Omental fat pad (tissue), 4 donors: ENCODE measurements around the gene EFS. TPM values are rescaled to one million over a fixed set of nuclear protein-coding genes. Genes with fewer than 3 reads are reported as not detected.

Experiments used
- ATAC-seq: fragments of 150-250 bp; one replicate; pipeline ENCODE4 v1.9.1; 2016; ENCODE audit warnings: mild to moderate bottlenecking, moderate library complexity; ENCODE audit not compliant: low FRiP score
- DNase-seq: peaks from one replicate; pipeline ENCODE4 v3.0.0-alpha.2; 2019; ENCODE audit warnings: low spot score
- total RNA-seq, 4 donors: library from RNA; depleted of rRNA; stranded (reverse); fragments of >200 nt; gene quantifications; one replicate each; pipeline ENCODE4 v1.1.0, GENCODE V29; 2016
- TF ChIP-seq, protein P1 (sequence below), 3 donors: fragments of 450-650 bp; IDR thresholded peaks; one replicate each; pipeline ENCODE4 v1.5.1; 2016 to 2017; ENCODE audit warnings: antibody characterized with exemption in 3 of 3, mild to moderate bottlenecking in 3 of 3, moderate library complexity in 2 of 3

The EFS gene
- total RNA-seq, 4 donors from 2014 or later = 3.0 to 15.8 (median 7.1) TPM

DNA sequence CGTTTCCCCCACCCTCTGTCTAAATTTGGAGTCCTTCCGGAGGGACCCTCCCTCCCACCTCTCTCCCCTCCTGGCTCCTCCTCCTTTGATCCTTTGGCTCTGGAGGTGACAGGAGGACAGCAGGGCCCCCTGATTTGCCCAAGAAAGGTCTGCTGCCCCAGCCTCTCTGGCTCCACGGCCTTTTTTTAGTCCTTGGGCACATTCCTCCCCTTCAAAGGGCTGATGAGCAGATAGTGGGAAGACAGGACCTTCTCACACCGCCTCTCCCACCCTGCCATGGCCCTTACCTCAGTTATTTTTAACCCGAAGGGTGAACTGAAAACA lies 43.3 kb upstream of the EFS start:
- TF ChIP-seq, protein P1, sequence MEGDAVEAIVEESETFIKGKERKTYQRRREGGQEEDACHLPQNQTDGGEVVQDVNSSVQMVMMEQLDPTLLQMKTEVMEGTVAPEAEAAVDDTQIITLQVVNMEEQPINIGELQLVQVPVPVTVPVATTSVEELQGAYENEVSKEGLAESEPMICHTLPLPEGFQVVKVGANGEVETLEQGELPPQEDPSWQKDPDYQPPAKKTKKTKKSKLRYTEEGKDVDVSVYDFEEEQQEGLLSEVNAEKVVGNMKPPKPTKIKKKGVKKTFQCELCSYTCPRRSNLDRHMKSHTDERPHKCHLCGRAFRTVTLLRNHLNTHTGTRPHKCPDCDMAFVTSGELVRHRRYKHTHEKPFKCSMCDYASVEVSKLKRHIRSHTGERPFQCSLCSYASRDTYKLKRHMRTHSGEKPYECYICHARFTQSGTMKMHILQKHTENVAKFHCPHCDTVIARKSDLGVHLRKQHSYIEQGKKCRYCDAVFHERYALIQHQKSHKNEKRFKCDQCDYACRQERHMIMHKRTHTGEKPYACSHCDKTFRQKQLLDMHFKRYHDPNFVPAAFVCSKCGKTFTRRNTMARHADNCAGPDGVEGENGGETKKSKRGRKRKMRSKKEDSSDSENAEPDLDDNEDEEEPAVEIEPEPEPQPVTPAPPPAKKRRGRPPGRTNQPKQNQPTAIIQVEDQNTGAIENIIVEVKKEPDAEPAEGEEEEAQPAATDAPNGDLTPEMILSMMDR (IDR thresholded peaks at IDR 0.05) = no peak
- no peak for ATAC-seq

DNA sequence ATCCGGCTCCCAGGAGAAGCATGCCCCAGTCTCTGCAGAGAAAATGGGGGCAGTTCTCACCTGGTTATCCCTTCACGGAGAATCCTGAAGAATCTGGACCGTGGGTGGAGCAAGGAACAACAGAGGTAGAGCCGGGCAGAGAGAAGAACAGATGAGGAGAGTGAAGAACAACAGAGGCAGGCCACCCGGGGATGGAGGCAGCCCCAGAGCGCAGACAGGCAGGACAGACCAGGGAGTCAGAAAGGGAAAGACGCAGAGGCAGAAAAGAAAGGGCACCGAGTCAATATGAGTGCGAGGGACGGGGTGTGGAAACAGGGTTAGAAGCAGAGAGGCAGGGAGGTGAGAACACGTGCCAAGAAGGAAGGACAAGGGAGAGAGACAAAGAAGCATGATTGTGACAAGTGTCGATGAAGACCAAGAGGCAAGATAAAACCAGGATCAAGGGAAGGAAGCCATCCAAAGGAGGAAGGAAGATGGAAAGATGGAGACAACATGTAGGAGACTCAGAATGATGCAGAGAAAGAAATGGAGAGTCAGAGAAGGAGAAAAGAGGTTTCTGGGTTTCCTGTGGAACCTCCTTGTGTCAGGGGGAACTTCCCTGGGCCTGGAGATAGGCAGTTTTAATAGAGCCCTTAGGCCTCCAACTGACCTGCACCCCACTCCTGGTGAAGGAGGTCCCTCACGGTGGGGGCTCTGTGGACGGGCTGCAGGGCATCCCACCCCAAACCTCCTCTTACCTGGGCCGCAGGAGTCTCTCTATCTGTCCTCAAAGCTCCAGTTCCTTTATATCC lies 42.7 kb upstream of the EFS start, which contains the start of gene MYH6:
TSS of gene MYH6 (minus strand) at position 758 of the 791 bp plus-strand sequence. CDS start 1,050 bp downstream, outside the sequence.
- no peak for ATAC-seq
- TF ChIP-seq, protein P1 (IDR thresholded peaks at IDR 0.05) = no peak

More for the DNA sequence above, 43.3 kb upstream of the EFS start:
- no peak for DNase-seq

DNA sequence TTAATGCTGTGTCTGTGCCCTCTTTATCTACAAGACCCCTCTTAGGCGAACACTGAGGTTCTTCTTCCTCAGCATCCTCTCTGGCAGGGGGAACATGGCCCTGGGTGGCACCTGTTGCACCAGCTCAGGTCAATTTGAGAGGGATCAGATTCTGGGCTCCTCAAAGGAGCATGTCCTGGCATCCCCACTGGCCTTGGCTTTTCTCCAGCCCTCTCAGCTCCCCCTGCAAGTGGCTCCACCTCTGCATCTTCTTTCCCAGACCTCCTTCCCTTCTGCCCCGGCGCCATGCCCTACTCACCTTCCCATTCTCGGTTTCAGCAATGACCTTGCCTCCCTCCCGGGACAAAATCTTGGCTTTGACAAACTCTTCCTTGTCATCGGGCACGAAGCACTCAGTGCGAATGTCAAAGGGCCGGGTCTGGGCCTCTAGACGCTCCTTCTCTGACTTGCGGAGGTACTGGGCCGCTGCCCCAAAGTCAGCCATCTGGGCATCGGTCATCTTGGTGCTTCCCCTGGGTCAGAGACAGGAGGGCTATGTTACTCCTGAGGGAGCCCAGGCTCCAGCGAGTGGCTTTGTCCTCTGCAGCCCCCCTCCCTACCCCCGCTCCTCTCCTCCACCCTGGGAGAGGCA lies 41.9 kb upstream of the EFS start:
- TF ChIP-seq, protein P1 (IDR thresholded peaks at IDR 0.05) = no peak
- ATAC-seq (no peak), DNase-seq (no peak)

More for the DNA sequence above, 42.7 kb upstream of the EFS start, which contains the start of gene MYH6:
- DNase-seq = no peak

DNA sequence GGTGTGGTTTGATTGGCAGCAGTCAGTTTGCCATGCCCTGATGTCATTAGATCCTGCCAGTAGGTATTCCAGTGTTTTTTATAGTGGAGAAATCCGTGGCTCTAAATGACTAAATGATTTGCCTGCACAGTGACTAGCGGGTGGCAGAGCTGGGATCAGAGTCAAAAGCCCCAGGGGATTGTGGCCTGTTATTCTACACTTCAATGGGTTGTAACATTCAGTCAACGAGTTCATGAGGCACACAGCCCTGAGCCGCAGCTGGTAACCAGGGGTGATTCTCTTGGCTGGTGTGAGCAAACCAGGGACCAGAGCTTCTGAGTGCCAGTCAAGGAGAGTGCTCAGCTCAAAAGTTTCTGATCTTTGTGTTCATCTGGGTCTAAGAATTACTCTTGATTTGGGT lies 41.3 kb upstream of the EFS start:
- ATAC-seq (no peak), DNase-seq (no peak)
- TF ChIP-seq, protein P1 (IDR thresholded peaks at IDR 0.05) = no peak

DNA sequence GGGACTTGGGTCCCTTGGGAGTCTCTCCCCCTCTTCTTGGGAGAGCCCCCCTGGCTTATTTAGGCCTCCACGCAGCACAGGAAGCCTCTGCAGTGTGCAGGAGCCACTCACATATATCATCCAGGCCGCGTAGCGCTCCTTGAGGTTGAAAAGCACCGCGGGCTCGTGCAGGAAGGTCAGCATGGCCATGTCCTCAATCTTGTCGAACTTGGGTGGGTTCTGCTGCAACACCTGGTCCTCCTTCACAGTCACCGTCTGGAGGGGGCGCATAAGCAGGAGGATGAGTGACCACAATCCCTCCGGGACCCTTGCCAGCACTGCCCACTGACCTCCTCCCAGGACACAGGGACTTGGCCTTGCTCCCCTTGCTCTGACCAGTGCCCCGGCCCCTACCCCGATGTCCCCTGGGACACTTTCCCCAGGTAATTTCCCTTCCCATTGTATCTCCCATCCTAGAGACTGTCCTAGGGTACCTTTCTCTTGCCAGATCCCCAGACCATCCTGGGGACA lies 40.6 kb upstream of the EFS start:
- TF ChIP-seq, protein P1 (IDR thresholded peaks at IDR 0.05) = no peak
- no peak for DNase-seq
- ATAC-seq = no peak

DNA sequence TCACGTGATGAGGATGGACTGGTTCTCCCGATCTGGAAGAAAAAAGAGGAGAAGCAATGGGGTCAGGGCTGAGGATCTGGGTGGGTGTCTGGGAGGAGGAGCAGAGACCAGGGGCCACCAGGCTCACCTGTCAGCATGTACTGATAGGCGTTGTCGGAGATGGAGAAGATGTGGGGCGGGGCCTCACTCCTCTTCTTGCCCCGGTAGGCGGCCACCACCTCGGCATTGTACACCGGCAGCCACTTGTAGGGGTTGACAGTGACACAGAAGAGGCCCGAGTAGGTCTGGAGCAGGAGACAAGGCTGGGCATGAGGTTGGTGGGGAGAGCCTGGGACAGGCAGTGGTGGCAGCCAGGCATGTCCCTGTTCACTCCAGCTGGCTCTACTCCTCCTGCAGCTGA lies 40.1 kb upstream of the EFS start:
- ATAC-seq = no peak
- TF ChIP-seq, protein P1 (IDR thresholded peaks at IDR 0.05) = no peak

More for the DNA sequence above, 40.1 kb upstream of the EFS start:
- no peak for DNase-seq
